Neuronal stem cell (in vitro differentiated cells): ENCODE data around the gene SFMBT1.

Experiments used
- DNase-seq: peaks from one replicate; pipeline ENCODE4 v3.0.0-alpha.2; 2013; ENCODE audit warnings: low spot score
- H2AFZ ChIP-seq: one replicate; pipeline ENCODE4 v1.6.1; 2013; ENCODE audit warnings: mild to moderate bottlenecking, low read length, inconsistent platforms
- H2AK5ac ChIP-seq: 2 replicates; pipeline ENCODE4 v1.6.1; 2013; ENCODE audit warnings: low read depth, mild to moderate bottlenecking, inconsistent platforms, low read length, moderate library complexity, mixed read lengths
- H2BK120ac ChIP-seq: 2 replicates; pipeline ENCODE4 v1.6.1; 2013; ENCODE audit warnings: low read depth, mild to moderate bottlenecking, inconsistent platforms, low read length, moderate library complexity, mixed read lengths
- H2BK12ac ChIP-seq: one replicate; pipeline ENCODE4 v1.6.1; 2013; ENCODE audit warnings: low read length, inconsistent platforms
- H2BK15ac ChIP-seq: 2 replicates; pipeline ENCODE4 v1.6.1; 2013; ENCODE audit warnings: mild to moderate bottlenecking, low read length, inconsistent platforms, mixed read lengths
- H2BK5ac ChIP-seq: one replicate; pipeline ENCODE4 v1.6.1; 2013; ENCODE audit warnings: inconsistent platforms, mild to moderate bottlenecking, low read length, moderate library complexity
- H3K14ac ChIP-seq: one replicate; pipeline ENCODE4 v1.6.1; 2013; ENCODE audit warnings: low read length, inconsistent platforms
- H3K18ac ChIP-seq: 2 replicates; pipeline ENCODE4 v1.6.1; 2013; ENCODE audit warnings: low read length, inconsistent platforms
- H3K23ac ChIP-seq: 2 replicates; pipeline ENCODE4 v1.6.1; 2013; ENCODE audit warnings: low read depth, mild to moderate bottlenecking, mixed read lengths, low read length, inconsistent platforms; ENCODE audit not compliant: poor library complexity
- H3K27ac ChIP-seq: replicated peaks from 3 replicates; pipeline ENCODE4 v1.5.1; 2013; ENCODE audit warnings: low read length, inconsistent platforms
- H3K27me3 ChIP-seq, 3 experiments: 2 replicates each; pipeline ENCODE4 v1.6.1; 2013; ENCODE audit warnings: low read length in 3 of 3, mild to moderate bottlenecking in 2 of 3, inconsistent platforms in 1 of 3, low read depth in 1 of 3, mixed read lengths in 1 of 3, moderate library complexity in 1 of 3; ENCODE audit not compliant: control insufficient read depth in 3 of 3, insufficient read depth in 3 of 3
- H3K36me3 ChIP-seq, 2 donors: replicated peaks in 1 of 2; 2 replicates each; pipeline ENCODE4 v1.6.1; 2013; ENCODE audit warnings: low read length in 2 of 2; ENCODE audit not compliant: control insufficient read depth in 2 of 2, insufficient read depth in 2 of 2
- H3K4ac ChIP-seq: 2 replicates; pipeline ENCODE4 v1.6.1; 2013; ENCODE audit warnings: inconsistent platforms, mild to moderate bottlenecking, low read length, moderate library complexity
- H3K4me1 ChIP-seq, 2 donors: 1 replicate in 1 of 2; 2 replicates in 1 of 2; pipeline ENCODE4 v1.6.1; 2013; ENCODE audit warnings: low read length in 2 of 2, low read depth in 1 of 2; ENCODE audit not compliant: control insufficient read depth in 2 of 2, insufficient read depth in 1 of 2
- H3K4me2 ChIP-seq: one replicate; pipeline ENCODE4 v1.6.1; 2013; ENCODE audit warnings: mild to moderate bottlenecking, low read length, inconsistent platforms; ENCODE audit not compliant: insufficient read depth, poor library complexity, severe bottlenecking
- H3K4me3 ChIP-seq, 2 donors: 2 replicates each; pipeline ENCODE4 v1.5.1; 2013; ENCODE audit warnings: low read length in 2 of 2, mild to moderate bottlenecking in 2 of 2, inconsistent platforms in 1 of 2, moderate library complexity in 1 of 2
- H3K79me1 ChIP-seq: one replicate; pipeline ENCODE4 v1.6.1; 2013; ENCODE audit warnings: low read depth, mild to moderate bottlenecking, inconsistent platforms, low read length, moderate library complexity
- H3K9ac ChIP-seq: one replicate; pipeline ENCODE4 v1.6.1; 2013; ENCODE audit warnings: mild to moderate bottlenecking, low read depth, low read length, inconsistent platforms; ENCODE audit not compliant: poor library complexity
- H3K9me3 ChIP-seq, 2 donors: replicated peaks in 1 of 2; 2 replicates each; pipeline versions ENCODE3 to v1.6.1; 2013; ENCODE audit warnings: low read length in 2 of 2, mild to moderate bottlenecking in 2 of 2, inconsistent platforms in 1 of 2, low read depth in 1 of 2, mixed read lengths in 1 of 2, moderate library complexity in 1 of 2; ENCODE audit not compliant: control insufficient read depth in 2 of 2, insufficient read depth in 1 of 2
- H4K8ac ChIP-seq: one replicate; pipeline ENCODE4 v1.6.1; 2013; ENCODE audit warnings: low read depth, mild to moderate bottlenecking, inconsistent platforms, low read length, moderate library complexity
- H4K91ac ChIP-seq: one replicate; pipeline ENCODE4 v1.6.1; 2013; ENCODE audit warnings: low read length, low read depth, mild to moderate bottlenecking, inconsistent platforms; ENCODE audit not compliant: poor library complexity
- WGBS, 2 donors: extraction: QIAGEN DNeasy Blood & Tissue Kit; methylation state at CpG; one replicate each; pipeline ENCODE4 v1.1.7; 2013; ENCODE audit warnings: missing lambda C conversion rate in 2 of 2, mixed read lengths in 1 of 2; ENCODE audit not compliant: insufficient read length in 2 of 2, insufficient replicate concordance in 1 of 2; ENCODE audit errors: extremely low coverage in 2 of 2; 5-methylcytosine and 5-hydroxymethylcytosine counted together

SFMBT1 gene

DNA sequence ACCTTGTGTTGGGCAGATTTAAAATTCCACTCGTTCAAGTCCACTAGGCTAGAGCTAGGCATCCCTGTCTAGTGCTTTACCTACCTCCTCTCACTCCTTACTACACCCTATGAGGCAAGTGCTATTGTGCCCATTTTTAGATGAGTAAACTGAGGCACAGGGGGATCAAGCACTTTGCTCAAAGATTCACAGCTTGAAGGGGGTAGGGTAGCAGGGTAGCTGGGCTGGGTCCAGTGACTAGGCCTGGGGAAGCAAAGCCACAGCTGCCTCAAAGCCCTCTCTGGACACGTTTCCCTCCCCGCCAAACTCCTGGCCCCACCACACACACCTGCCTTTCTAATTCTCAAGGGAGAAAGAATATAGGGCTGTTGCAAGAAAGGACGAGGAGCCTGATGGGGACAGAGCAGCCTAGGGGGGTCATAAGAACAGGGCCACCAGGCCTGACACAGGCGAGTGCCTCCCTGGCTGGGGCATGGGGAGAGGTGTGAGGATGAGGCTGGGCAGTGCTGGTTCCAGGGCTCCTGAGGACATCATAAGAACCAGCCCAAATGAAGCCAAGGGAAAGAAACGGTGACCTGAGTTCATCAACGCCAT lies 34.8 kb upstream of the SFMBT1 start:
- Histone ChIP-seq H3K4me2 (no peak overlapping the region), H2BK120ac (no peak overlapping the region), H3K27ac (no peak overlapping the region), H3K27me3 (no peaks in the 10 kb centered on the region), H2BK5ac (no peak overlapping the region), H3K9ac (no peak overlapping the region), H4K8ac (no peak overlapping the region), H4K91ac (no peak overlapping the region), H2BK12ac (no peak overlapping the region), H3K79me1 (no peaks in the 10 kb centered on the region), H3K4ac (no peak overlapping the region), H3K14ac (no peak overlapping the region), H3K4me1 (no peaks in the 10 kb centered on the region), H3K9me3 (no peaks in the 10 kb centered on the region), H2AFZ (no peak overlapping the region), H3K4me3 (no peak overlapping the region), H3K18ac (no peak overlapping the region), H3K23ac (no peak overlapping the region), H2BK15ac (no peak overlapping the region), H2AK5ac (no peak overlapping the region), H3K36me3 (no peaks in the 10 kb centered on the region)
- WGBS, 2 donors, result no CpG with 5 or more reads among the region's 7 CpGs
- no peak for DNase-seq

DNA sequence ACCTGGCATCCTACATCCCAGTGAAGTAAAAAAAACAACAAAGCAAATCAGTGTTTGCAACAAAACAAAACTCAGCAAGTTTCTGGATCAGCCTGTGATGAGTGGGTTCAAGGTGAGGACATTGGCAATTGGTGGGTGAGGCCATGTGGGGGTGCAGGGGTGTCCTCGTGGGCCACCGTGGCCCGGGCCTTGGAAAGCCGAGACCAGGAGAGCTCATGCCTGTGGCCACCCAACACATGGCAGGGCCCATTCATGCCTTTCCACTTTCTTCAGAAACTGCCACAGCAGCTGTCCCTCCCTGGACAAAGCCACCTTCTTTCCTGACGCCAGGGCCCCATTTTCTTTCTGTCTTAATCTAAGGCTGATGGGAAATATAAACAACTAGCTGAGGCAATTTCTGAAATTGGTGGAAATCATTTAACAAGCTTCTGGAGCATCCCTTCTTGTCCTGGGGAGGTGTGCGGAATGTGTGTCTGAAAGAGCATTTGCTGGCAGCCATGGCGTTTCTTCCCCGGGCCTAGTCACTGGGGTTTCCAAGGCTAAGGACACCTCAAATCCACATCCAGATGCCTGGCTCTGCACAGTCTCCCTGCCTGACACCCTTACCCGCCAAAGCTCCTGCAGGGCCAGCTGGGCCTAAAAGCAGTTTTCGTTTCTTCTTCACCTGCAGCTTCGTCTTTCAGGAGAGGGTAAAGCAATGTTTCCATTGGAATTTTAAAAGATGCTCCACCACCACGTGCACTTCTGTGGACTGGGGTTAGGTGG lies 34.1 kb upstream of the SFMBT1 start:
- DNase-seq, result no peak
- H2AFZ ChIP-seq, result no peak overlapping the region
- H2BK5ac ChIP-seq, result no peak overlapping the region
- no peak overlapping the region for H4K8ac ChIP-seq
- no peak overlapping the region for H3K9ac ChIP-seq
- H3K4ac ChIP-seq, result peak overlapping the region; percentile 47
- H3K23ac ChIP-seq, result no peak overlapping the region
- no peak overlapping the region for H2AK5ac ChIP-seq
- H3K27me3 ChIP-seq, result no peaks in the 10 kb centered on the region
- H3K36me3 ChIP-seq, result no peaks in the 10 kb centered on the region
- H3K27ac ChIP-seq, result no peak overlapping the region
- H3K4me1 ChIP-seq, result peaks cover 0 to 3% of the 10 kb centered on the region in 2 donors
- no peak overlapping the region for H2BK15ac ChIP-seq
- no peak overlapping the region for H3K4me3 ChIP-seq
- no peak overlapping the region for H2BK12ac ChIP-seq
- no CpG with 5 or more reads among the region's 12 CpGs for WGBS, 2 donors
- no peak overlapping the region for H3K18ac ChIP-seq
- H3K9me3 ChIP-seq, result no peaks in the 10 kb centered on the region
- no peaks in the 10 kb centered on the region for H3K79me1 ChIP-seq
- no peak overlapping the region for H3K14ac ChIP-seq
- H4K91ac ChIP-seq, result no peak overlapping the region
- H2BK120ac ChIP-seq, result no peak overlapping the region
- H3K4me2 ChIP-seq, result no peak overlapping the region

DNA sequence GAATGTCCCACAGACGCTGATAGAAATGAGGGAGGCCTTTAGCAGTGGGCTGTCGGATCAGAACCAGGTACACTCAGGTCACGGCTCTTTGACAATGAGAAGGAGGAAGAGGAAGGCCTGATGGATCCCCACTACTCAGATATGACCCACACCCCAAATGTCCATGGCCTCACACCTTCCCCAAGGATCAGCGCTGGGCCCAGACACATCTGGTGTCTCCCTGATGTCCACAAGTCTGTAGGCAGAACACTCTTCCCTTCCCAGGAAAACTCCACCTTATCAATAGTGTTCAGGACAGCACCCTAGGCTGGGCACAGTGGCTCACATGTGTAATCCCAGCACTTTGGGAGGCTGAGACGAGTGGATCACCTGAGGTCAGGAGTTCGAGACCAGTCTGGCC lies 33.3 kb upstream of the SFMBT1 start:
- Histone ChIP-seq H2AFZ (no peak overlapping the region), H3K9ac (no peak overlapping the region), H3K18ac (no peak overlapping the region), H3K4me1 (peaks cover 0 to 3% of the 10 kb centered on the region in 2 donors), H2BK120ac (no peak overlapping the region), H3K36me3 (no peaks in the 10 kb centered on the region), H3K14ac (no peak overlapping the region), H4K91ac (no peak overlapping the region), H2BK15ac (no peak overlapping the region), H3K79me1 (no peaks in the 10 kb centered on the region), H3K27ac (no peak overlapping the region), H3K4me3 (no peak overlapping the region), H3K4me2 (no peak overlapping the region), H4K8ac (no peak overlapping the region), H2AK5ac (no peak overlapping the region), H2BK12ac (no peak overlapping the region), H3K27me3 (no peaks in the 10 kb centered on the region), H3K4ac (no peak overlapping the region), H3K9me3 (no peaks in the 10 kb centered on the region), H2BK5ac (no peak overlapping the region), H3K23ac (no peak overlapping the region)
- DNase-seq, result no peak
- WGBS, 2 donors, result no CpG with 5 or more reads among the region's 6 CpGs

DNA sequence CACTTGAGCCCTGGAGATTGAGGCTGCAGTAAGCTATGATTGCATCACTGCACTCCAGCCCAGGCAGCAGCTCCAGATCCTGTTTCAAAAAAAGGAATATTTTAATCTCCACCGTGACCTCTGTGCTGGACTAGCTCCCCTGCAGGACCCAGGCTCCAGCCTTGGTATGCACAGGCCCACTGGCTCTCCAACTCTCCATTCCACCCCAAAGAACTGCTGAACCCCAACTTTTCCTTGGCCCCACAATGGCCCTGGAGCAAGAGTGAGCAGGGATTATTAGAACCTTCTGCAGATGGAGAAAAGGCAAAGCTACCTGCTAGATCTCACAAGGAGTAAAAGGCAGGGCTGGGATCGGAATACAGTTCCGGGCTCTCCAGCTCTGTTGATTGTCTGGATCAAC lies 32.8 kb upstream of the SFMBT1 start:
- WGBS, 2 donors, result no CpG with 5 or more reads among the region's 3 CpGs
- Histone ChIP-seq H3K23ac (no peak overlapping the region), H3K4ac (no peak overlapping the region), H3K18ac (no peak overlapping the region), H4K91ac (no peak overlapping the region), H2BK5ac (no peak overlapping the region), H3K9ac (no peak overlapping the region), H2BK120ac (no peak overlapping the region), H2BK12ac (no peak overlapping the region), H3K4me3 (no peak overlapping the region), H3K4me1 (peaks cover 0 to 4% of the 10 kb centered on the region in 2 donors), H3K27me3 (no peaks in the 10 kb centered on the region), H2AFZ (no peak overlapping the region), H4K8ac (no peak overlapping the region), H3K79me1 (no peaks in the 10 kb centered on the region), H2AK5ac (no peak overlapping the region), H3K27ac (no peak overlapping the region), H2BK15ac (no peak overlapping the region), H3K14ac (no peak overlapping the region), H3K36me3 (no peaks in the 10 kb centered on the region), H3K9me3 (no peaks in the 10 kb centered on the region), H3K4me2 (no peak overlapping the region)
- no peak for DNase-seq
